WI38 (cell line): ENCODE measurements around the gene TMEM79.

ENCODE experiments used
- H3K4me3 ChIP-seq: 2 replicates; pipeline ENCODE4 v1.5.1; 2011; ENCODE audit warnings: low read depth, mild to moderate bottlenecking, control low read depth, low read length
- CTCF ChIP-seq: IDR thresholded peaks from 2 replicates; pipeline ENCODE4 v1.5.1; 2012; ENCODE audit warnings: low read depth, mild to moderate bottlenecking, control low read depth, low read length

TMEM79 gene

GRCh38 chr1:156249593-156249992 is 34.5 kb upstream of the TMEM79 start:
- H3K4me3 ChIP-seq = no peak overlapping the region
- no peak for TF ChIP-seq CTCF

- H3K4me3 ChIP-seq = no peak overlapping the region
- TF ChIP-seq CTCF = no peak
Measured at GRCh38 chr1:156251527-156251926, 32.6 kb upstream of the TMEM79 start.

GRCh38 chr1:156253634-156254033 is 30.5 kb upstream of the TMEM79 start:
- no peak overlapping the region for H3K4me3 ChIP-seq
- no peak for TF ChIP-seq CTCF

GRCh38 chr1:156257711-156258110 is 26.4 kb upstream of the TMEM79 start:
- no peak overlapping the region for H3K4me3 ChIP-seq
- TF ChIP-seq CTCF = no peak

- TF ChIP-seq CTCF = no peak
- no peak overlapping the region for H3K4me3 ChIP-seq
Measured at GRCh38 chr1:156258859-156259258, 25.3 kb upstream of the TMEM79 start.

GRCh38 chr1:156259805-156260204 is 24.3 kb upstream of the TMEM79 start:
- no peak overlapping the region for H3K4me3 ChIP-seq
- no peak for TF ChIP-seq CTCF

GRCh38 chr1:156260896-156261295 is 23.2 kb upstream of the TMEM79 start:
- H3K4me3 ChIP-seq = no peak overlapping the region
- no peak for TF ChIP-seq CTCF
